ENCODE data around the gene PNPLA2.

DNA sequence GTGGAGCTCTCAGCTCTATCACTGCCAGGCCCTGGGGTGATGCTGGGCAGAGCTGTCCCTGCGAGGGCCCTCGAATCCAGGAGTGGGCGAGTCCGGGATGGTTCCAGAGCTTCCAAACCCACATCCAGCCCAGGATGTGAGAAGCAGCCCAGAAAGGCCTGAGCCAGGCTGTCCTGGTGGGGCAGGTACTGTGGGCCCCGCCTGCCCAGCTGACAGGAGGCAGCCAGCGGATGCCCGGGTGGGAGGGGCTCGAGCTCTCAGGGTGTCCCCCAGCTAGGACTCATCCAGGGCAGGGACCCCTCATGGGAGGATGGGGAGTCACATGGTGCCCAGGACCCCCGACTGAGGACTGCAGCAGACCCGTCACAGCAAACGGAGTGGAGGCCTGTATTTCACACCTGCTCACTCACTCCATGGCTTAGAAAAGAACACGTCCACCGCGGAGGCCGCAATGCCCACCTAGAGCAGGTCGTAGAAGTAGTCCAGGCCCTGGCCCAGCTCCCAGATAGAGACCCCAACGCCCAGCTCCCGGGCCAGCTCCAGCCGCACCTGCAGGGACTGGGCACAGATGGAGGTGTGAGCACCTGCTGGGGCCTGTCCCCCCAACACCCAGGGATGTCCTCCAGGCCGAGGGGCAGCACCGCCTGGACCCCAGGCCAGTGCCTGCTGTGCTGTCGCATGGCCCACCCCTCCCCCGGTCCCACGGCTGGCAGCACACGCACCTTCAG is 50.8 kb downstream of the PNPLA2 start:
- TF ChIP-seq CTCF (IDR thresholded peaks at IDR 0.05) (no peak), POLR2A (IDR thresholded peaks at IDR 0.05) (no peak)

Data from gastroesophageal sphincter (tissue), 3 donors.